CD4-positive, alpha-beta T cell treated with Interleukin-15 for 4 hours (primary cell): ENCODE results near the gene FBXW5.

ENCODE experiments used
- DNase-seq: peaks from one replicate; pipeline ENCODE4 v3.0.0-alpha.2; 2020; ENCODE audit warnings: low spot score

Gene FBXW5

GRCh38 chr9:136944519-136945332 lies at the start of gene FBXW5, which contains the start of gene C8G:
Gene FBXW5 (minus strand): TSS chr9:136944738. CDS start chr9:136944083, 655 bp downstream.
Gene C8G (plus strand): TSS chr9:136945243. CDS start chr9:136945321, 78 bp downstream.
- peak; percentile 94 for DNase-seq

- DNase-seq: no peak
These were observed 48.4 kb upstream of the FBXW5 start for GRCh38 chr9:136992819-136993369.

- DNase-seq: peak; percentile 92
These were observed 47.7 kb upstream of the FBXW5 start, which contains the start of gene PAXX for GRCh38 chr9:136991993-136992818. Gene PAXX (plus strand): TSS chr9:136992422. CDS start chr9:136992444, 22 bp downstream.

GRCh38 chr9:136990242-136990911 lies 45.8 kb upstream of the FBXW5 start:
- no peak for DNase-seq

GRCh38 chr9:136988872-136989271 lies 44.3 kb upstream of the FBXW5 start:
- DNase-seq: no peak

- no peak for DNase-seq
These were observed 41.3 kb upstream of the FBXW5 start for GRCh38 chr9:136985853-136986252.

GRCh38 chr9:136985027-136985602 lies 40.6 kb upstream of the FBXW5 start:
- DNase-seq: no peak

- no peak for DNase-seq
These were observed 40.0 kb upstream of the FBXW5 start for GRCh38 chr9:136984464-136985026.

GRCh38 chr9:136983656-136984314 lies 39.2 kb upstream of the FBXW5 start:
- no peak for DNase-seq

- DNase-seq: no peak
These were observed 38.6 kb upstream of the FBXW5 start for GRCh38 chr9:136983167-136983566.

- no peak for DNase-seq
These were observed 37.9 kb upstream of the FBXW5 start, which contains the start of gene LCNL1 for GRCh38 chr9:136982232-136983051. Gene LCNL1 (plus strand): TSS chr9:136982993. CDS start chr9:136983587, 594 bp downstream.

GRCh38 chr9:136981588-136982231 lies 37.2 kb upstream of the FBXW5 start:
- DNase-seq: no peak

GRCh38 chr9:136980669-136981478 lies 36.3 kb upstream of the FBXW5 start:
- DNase-seq: no peak

- DNase-seq: no peak
These were observed 35.4 kb upstream of the FBXW5 start for GRCh38 chr9:136979769-136980587.

GRCh38 chr9:136978865-136979544 lies 34.5 kb upstream of the FBXW5 start:
- no peak for DNase-seq

- DNase-seq: peak; percentile 49
These were observed 33.7 kb upstream of the FBXW5 start for GRCh38 chr9:136978073-136978864.
